Fibroblast of lung (primary cell): ENCODE results near the gene FMNL1. TPM values are rescaled to one million over a fixed set of nuclear protein-coding genes. Genes with fewer than 3 reads are reported as not detected.

Experiments used
- DNase-seq, 2 donors: peaks; one replicate each; pipeline versions ENCODE4 v3.0.0 to v3.0.0-alpha.2; 2010; ENCODE audit warnings: low read depth in 2 of 2
- H2AFZ ChIP-seq: 2 replicates; pipeline ENCODE4 v1.5.1; 2012; ENCODE audit warnings: low read length, control low read depth, inconsistent platforms
- H3K27ac ChIP-seq: 2 replicates; pipeline ENCODE4 v1.5.1; 2011; ENCODE audit warnings: low read length, control low read depth; ENCODE audit not compliant: insufficient read depth
- H3K27me3 ChIP-seq: 2 replicates; pipeline ENCODE4 v1.5.1; 2011; ENCODE audit warnings: mild to moderate bottlenecking, low read length; ENCODE audit not compliant: control insufficient read depth, insufficient read depth
- H3K36me3 ChIP-seq: 2 replicates; pipeline ENCODE4 v1.5.1; 2011; ENCODE audit warnings: low read length; ENCODE audit not compliant: control insufficient read depth, insufficient read depth
- H3K4me1 ChIP-seq: 2 replicates; pipeline ENCODE4 v1.5.1; 2011; ENCODE audit warnings: low read length; ENCODE audit not compliant: control insufficient read depth, insufficient read depth; ENCODE audit errors: extremely low read depth
- H3K4me2 ChIP-seq: 2 replicates; pipeline ENCODE4 v1.5.1; 2011; ENCODE audit warnings: low read length, control low read depth; ENCODE audit not compliant: insufficient read depth; ENCODE audit errors: extremely low read depth
- H3K4me3 ChIP-seq, 4 experiments: fragments of 200-600 bp in 1 of 4; sonication (generic) in 1 of 4; replicated peaks in 1 of 4; 2 replicates each; pipeline ENCODE4 v1.5.1; 2011 to 2016; ENCODE audit warnings: low read length in 4 of 4, low read depth in 3 of 4, mild to moderate bottlenecking in 3 of 4, control low read depth in 2 of 4, inconsistent platforms in 1 of 4, mixed read lengths in 1 of 4; ENCODE audit not compliant: insufficient read depth in 1 of 4; ENCODE audit errors: control extremely low read depth in 1 of 4
- H3K79me2 ChIP-seq: 2 replicates; pipeline ENCODE4 v1.5.1; 2012; ENCODE audit warnings: mild to moderate bottlenecking, low read length, inconsistent platforms; ENCODE audit not compliant: control insufficient read depth, insufficient read depth
- H3K9ac ChIP-seq: 2 replicates; pipeline ENCODE4 v1.5.1; 2011; ENCODE audit warnings: mild to moderate bottlenecking, low read length, control low read depth; ENCODE audit not compliant: insufficient read depth
- H3K9me3 ChIP-seq: 2 replicates; pipeline ENCODE4 v1.5.1; 2012; ENCODE audit warnings: low read depth, low read length; ENCODE audit not compliant: control insufficient read depth, insufficient read depth
- H4K20me1 ChIP-seq: 2 replicates; pipeline ENCODE4 v1.5.1; 2011; ENCODE audit warnings: low read length; ENCODE audit not compliant: control insufficient read depth, insufficient read depth; ENCODE audit errors: extremely low read depth
- CTCF ChIP-seq, 2 donors: IDR thresholded peaks in 1 of 2; conservative IDR thresholded peaks in 1 of 2; 1 replicate in 1 of 2; 2 replicates in 1 of 2; pipeline ENCODE4 v1.5.1; 2011 to 2012; ENCODE audit warnings: low read length in 2 of 2, control low read depth in 1 of 2, inconsistent platforms in 1 of 2, low read depth in 1 of 2, mild to moderate bottlenecking in 1 of 2
- EZH2 ChIP-seq: IDR thresholded peaks from 2 replicates; pipeline ENCODE4 v1.5.1; 2012; ENCODE audit warnings: low read length, control low read depth, mild to moderate bottlenecking; ENCODE audit errors: missing control alignments
- polyA plus RNA-seq, 2 donors: library from polyadenylated mRNA; depleted of rRNA in 1 of 2; stranded (reverse) in 1 of 2; unstranded in 1 of 2; fragments of >200 nt; gene quantifications; 2 replicates each; pipeline ENCODE4 v1.2.1, GENCODE V29; 2011 to 2012; ENCODE audit warnings: missing spikeins in 1 of 2
- total RNA-seq: library from RNA; depleted of rRNA; stranded (reverse); fragments of >200 nt; gene quantifications from 2 replicates; pipeline ENCODE4 v1.2.1, GENCODE V29; 2014

FMNL1 gene
- total and polyA plus RNA-seq, 2 donors (not counting 1 experiment from before 2014, with no cell fraction given) = 1.1 to 2.8 TPM

DNA sequence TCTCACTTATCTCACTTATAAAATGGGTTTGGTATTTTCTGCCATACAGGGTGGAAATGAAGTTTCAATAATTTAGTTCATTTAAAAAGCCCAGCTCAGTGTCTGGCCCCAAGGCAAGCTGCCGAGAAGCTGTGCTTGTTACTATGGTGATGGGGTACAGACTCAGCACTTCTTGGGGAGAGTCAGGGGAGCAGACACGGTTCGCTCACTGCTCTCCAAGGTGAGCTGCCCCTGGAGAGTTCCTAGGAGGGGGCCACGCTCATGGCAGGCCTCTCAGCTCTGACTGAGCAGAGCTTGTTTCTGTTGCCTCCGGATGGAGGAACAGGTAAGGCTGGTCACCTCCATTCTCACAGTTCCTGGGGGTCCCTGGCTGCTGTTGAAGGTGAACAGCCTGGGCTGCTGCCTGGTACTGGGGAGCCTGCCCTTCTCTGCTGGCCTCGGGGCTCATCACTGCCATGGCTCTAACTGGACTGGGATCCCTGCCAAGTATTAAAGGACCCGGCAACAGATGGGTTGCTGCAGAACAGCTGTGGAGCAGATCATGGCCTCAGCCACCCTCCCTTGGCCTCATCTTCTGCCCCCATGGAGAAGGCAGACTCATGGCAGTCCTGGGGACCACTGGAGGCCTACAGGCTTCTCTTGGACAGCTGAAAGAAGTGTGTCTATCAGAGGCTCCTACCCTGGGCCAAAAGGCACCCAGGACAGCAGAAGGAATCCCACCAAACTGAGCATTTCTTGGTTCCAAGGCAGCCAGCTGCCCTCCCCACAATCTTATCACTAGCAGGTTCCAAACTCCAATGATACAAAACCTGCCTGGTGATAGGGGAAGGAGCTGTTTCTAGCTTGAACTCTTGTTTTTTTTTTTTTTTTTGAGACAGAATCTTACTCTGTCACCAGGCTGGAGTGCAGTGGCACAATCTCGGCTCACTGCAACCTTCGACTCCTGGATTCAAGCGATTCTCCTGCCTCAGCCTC lies 66.1 kb downstream of the FMNL1 start:
- H3K9ac ChIP-seq = no peak overlapping the region
- no peaks in the 10 kb centered on the region for H3K27me3 ChIP-seq
- no peak overlapping the region for H3K4me3 ChIP-seq
- H2AFZ ChIP-seq = no peak overlapping the region
- H3K4me2 ChIP-seq = no peak overlapping the region
- no peak for TF ChIP-seq CTCF (conservative IDR thresholded peaks at IDR 0.05 in 1 of 2, IDR thresholded peaks at IDR 0.05 in 1 of 2; ENCODE audit: low read depth in 1 of 2, low read length in 2 of 2)
- no peak for TF ChIP-seq EZH2
- H3K79me2 ChIP-seq = peaks cover 11% of the 10 kb centered on the region
- DNase-seq = no peak
- H4K20me1 ChIP-seq = no peaks in the 10 kb centered on the region
- no peaks in the 10 kb centered on the region for H3K9me3 ChIP-seq
- peaks cover 10% of the 10 kb centered on the region for H3K4me1 ChIP-seq
- peaks cover 34% of the 10 kb centered on the region for H3K36me3 ChIP-seq
- no peak overlapping the region for H3K27ac ChIP-seq

- peaks cover 26% of the 10 kb centered on the region for H3K36me3 ChIP-seq
- H3K4me3 ChIP-seq = no peak overlapping the region
- no peaks in the 10 kb centered on the region for H3K27me3 ChIP-seq
- H3K9me3 ChIP-seq = no peaks in the 10 kb centered on the region
- TF ChIP-seq EZH2 = no peak
- no peak for TF ChIP-seq CTCF (conservative IDR thresholded peaks at IDR 0.05 in 1 of 2, IDR thresholded peaks at IDR 0.05 in 1 of 2; ENCODE audit: low read depth in 1 of 2, low read length in 2 of 2)
- H2AFZ ChIP-seq = no peak overlapping the region
- H3K27ac ChIP-seq = no peak overlapping the region
- no peak overlapping the region for H3K9ac ChIP-seq
- peak in 1 of 2 donors; percentile 36 for DNase-seq
- no peak overlapping the region for H3K4me2 ChIP-seq
- H4K20me1 ChIP-seq = no peaks in the 10 kb centered on the region
- peaks cover 13% of the 10 kb centered on the region for H3K4me1 ChIP-seq
- peaks cover 13% of the 10 kb centered on the region for H3K79me2 ChIP-seq
Measured at GRCh38 chr17:45288825-45289224, 67.1 kb downstream of the FMNL1 start.

- TF ChIP-seq CTCF (conservative IDR thresholded peaks at IDR 0.05 in 1 of 2, IDR thresholded peaks at IDR 0.05 in 1 of 2; ENCODE audit: low read depth in 1 of 2, low read length in 2 of 2) (no peak), EZH2 (no peak)
- DNase-seq = no peak
- no peak overlapping the region for H3K9ac ChIP-seq
- no peaks in the 10 kb centered on the region for H3K9me3 ChIP-seq
- peaks cover 19% of the 10 kb centered on the region for H3K36me3 ChIP-seq
- no peak overlapping the region for H3K27ac ChIP-seq
- no peak overlapping the region for H2AFZ ChIP-seq
- peaks cover 20% of the 10 kb centered on the region for H3K4me1 ChIP-seq
- no peaks in the 10 kb centered on the region for H3K27me3 ChIP-seq
- H3K4me3 ChIP-seq = no peak overlapping the region
- H3K4me2 ChIP-seq = no peak overlapping the region
- no peaks in the 10 kb centered on the region for H4K20me1 ChIP-seq
- H3K79me2 ChIP-seq = peaks cover 13% of the 10 kb centered on the region
Measured at GRCh38 chr17:45289301-45290268, 67.9 kb downstream of the FMNL1 start.
